Panc1 (cell line): Measurements from ENCODE around the gene MYBPH.

Source experiments
- CTCF ChIP-seq: fragments of 450-650 bp; IDR thresholded peaks from 2 replicates; pipeline ENCODE4 v1.5.1; 2017; ENCODE audit warnings: mild to moderate bottlenecking
- TCF7L2 ChIP-seq: IDR thresholded peaks from 2 replicates; pipeline ENCODE4 v1.6.1; 2011; ENCODE audit warnings: mild to moderate bottlenecking, low read depth, low read length, inconsistent platforms

- TF ChIP-seq CTCF (no peak), TCF7L2 (no peak)
Observed at GRCh38 chr1:203140743-203141520, 34.7 kb downstream of the MYBPH start.
